GM18867 (cell line): ENCODE results near the gene CEP97.
"Not testable (repeated sequence)": the region's sequence is repeated elsewhere in the genome, so short reads cannot be mapped to it uniquely, and the experiment has no call there.

Source experiments
- ATAC-seq: cut with Tn5 transposase; IDR thresholded peaks from one replicate; pipeline ENCODE4 v1.9.1; 2021; ENCODE audit warnings: mild to moderate bottlenecking, moderate library complexity; ENCODE audit not compliant: unreplicated experiment

CEP97 gene

GRCh38 chr3:101701696-101702634 lies 22.4 kb upstream of the CEP97 start:
- ATAC-seq = no peak

GRCh38 chr3:101702726-101703125 lies 21.7 kb upstream of the CEP97 start:
- no peak for ATAC-seq

GRCh38 chr3:101703169-101703568 lies 21.2 kb upstream of the CEP97 start:
- ATAC-seq = no peak

GRCh38 chr3:101704639-101705038 lies 19.8 kb upstream of the CEP97 start:
- ATAC-seq = not testable (repeated sequence)

DNA sequence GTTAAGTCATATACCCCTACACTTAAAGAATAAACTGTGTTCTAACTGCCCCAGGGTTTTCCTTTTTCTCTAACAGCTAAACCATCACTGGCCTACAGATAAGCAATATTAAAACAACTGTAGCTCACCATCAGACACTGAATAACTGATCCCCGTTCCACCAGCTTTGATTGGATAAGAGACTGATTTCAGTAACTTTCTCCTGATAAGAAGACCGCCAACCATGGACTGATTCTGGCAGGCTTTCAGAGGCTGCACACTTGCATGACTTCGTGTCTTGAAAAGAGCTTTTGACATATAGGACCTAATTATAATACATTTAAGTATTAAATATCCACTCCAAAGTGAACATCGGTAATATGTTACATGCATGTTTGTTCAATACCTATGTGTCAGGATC lies 15.3 kb upstream of the CEP97 start:
- ATAC-seq = no peak

GRCh38 chr3:101718455-101718854 lies 6.0 kb upstream of the CEP97 start:
- no peak for ATAC-seq

- ATAC-seq = no peak
Observed at GRCh38 chr3:101719604-101720185, 4.7 kb upstream of the CEP97 start.

DNA sequence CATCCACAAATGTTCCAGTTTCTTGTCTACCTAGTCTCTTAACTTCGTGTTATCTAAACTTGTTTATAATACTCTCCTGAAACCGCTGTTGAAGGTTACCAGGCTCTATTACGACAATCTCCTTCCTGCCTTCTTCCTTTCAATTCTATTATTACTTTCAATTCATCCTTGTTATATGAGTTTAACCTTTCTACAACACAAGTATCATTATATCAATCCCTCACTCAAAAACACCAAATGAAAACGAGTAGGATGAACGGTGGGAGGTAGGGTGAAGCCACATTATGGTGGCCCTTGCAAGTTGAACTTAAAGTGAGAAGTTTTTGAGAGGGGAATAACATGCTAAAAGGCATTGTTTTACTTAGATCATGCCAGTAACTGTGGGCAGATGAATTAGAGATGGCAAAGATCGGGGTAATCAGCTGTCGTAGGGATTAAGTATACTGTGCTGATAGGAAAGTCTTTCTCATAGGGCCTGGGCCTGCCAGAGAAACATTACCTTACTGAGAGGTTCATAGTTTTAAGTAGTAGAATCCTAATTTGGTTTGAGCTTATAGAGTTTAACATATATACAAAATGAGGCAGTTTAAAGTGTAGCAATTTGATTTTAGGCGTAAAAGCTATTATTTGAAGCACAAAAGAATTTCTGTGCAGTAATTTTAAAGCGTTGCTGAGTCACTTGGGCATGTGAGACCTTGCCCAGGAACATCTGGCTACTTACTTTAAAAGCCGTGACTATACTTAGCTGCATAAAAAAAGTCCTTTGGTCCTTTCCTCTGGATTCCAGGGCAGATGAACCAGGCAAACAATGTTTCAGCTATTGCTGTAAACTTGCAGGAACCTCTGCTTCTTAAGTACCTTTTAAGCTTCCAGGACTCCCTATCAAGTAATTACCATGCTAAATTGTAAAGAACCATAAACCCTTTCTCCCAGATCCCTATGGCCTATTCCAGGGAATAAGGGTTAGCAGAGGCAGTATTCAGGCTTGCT lies 3.3 kb upstream of the CEP97 start:
- ATAC-seq = no peak

GRCh38 chr3:101722394-101723173 lies 1.8 kb upstream of the CEP97 start:
- peak; percentile 63 for ATAC-seq

DNA sequence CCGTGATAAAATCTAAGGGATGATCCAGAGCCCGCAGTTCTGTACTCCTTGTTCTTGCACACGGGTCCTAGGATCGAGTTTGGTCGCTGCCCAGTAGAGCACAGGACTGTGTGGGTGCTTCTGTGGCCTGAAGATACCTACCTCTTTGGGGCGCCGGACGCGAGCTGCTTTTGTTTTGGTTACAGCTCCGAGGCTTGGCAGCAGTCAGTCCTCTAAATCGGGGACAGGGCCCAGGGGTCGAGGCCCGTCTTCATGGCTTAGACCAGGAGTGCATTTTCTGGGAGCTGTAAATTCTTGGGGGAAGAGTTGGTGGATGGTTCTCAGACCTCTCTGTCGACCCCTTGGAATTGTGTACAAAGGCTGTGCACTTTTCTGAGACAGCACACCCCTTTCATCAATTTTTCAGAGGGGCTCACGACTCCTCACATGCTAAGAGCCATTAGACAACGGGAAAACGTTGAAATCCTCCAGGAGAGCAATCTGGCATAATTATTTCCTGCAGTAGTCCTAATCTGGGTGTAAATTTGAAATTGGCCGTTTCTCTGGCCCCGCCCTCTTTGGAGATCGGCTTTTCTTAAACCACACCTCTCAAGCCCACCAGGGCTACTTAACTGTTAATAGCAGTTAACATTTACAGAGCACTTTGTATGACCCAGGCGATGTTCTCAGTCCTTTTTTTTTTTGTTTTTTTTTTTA lies 928 bp downstream of the CEP97 start:
- ATAC-seq = peak; percentile 21

GRCh38 chr3:101725890-101726275 lies 1.5 kb downstream of the CEP97 start:
- no peak for ATAC-seq

DNA sequence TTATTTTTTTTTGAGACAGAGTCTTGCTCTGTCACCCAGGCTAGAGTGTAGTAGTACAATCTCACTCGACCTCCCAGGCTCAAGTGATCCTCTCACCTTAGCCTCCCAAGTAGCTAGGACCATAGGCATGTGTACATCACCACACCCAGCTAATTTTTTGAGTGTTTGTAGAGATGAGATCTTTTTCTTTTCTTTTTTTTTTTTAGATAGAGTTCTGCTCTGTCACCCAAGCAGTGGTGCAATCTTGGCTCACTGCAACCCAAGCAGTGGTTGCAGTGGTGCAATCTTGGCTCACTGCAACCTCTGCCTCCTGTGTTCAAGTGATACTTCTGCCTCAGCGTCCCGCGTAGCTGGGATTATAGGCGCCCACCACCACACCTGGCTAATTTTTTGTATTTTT lies 5.2 kb downstream of the CEP97 start:
- no peak for ATAC-seq

DNA sequence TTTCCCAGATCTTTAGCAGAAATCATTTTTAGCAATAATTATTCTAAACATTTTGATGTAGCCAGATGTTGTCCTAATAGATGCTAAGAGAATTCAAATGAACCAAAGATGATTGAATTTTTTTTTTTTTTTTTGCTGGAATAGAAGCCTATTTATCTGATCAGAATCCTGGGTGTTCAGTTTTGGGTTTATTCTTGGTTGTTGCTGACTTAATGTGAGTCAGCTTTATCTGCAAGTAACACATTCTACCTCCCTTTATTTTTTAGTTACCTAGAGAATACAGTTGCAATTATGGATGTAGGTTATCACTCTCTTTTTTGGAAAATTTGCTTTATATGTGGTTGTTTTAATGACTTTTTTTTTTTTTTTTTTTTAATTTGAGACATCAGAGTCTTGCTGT lies 6.4 kb downstream of the CEP97 start:
- no peak for ATAC-seq

- ATAC-seq = no peak
Observed at GRCh38 chr3:101732240-101732641, 7.8 kb downstream of the CEP97 start.

DNA sequence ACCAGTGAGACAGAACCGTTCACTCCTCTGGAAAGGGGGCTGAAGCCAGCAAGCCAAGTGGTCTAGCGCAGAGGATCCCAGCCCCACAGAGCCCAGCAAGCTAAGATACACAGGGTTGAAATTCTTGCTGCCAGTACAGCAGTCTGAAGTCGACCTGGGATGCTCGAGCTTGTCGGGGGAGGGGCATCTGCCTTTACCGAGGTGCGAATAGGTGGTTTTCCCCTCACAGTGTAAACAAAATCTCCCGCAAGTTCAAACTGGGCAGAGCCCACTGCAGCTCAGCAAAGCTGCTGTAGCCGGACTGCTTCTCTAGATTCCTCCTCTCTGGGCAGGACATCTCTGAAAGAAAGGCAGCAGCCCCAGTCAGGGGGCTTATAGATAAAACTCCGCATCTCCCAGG lies 11.4 kb downstream of the CEP97 start:
- no peak for ATAC-seq

DNA sequence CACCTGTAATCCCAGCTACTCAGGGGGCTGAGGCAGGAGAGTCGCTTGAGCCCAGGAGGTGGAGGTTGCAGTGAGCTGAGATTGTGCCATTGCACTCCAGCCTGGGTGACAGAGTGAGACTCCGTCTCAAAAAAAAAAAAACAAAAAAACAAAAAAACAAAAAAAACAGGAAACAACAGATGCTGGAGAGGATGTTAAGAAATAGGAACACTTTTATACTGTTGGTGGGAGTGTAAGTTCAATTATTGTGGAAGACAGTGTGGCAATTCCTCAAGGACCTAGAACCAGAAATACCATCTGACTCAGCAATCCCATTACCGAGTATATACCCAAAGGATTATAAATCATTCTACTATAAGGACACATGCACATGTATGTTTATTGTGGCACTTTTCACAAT lies 17.5 kb downstream of the CEP97 start:
- not testable (repeated sequence) for ATAC-seq

GRCh38 chr3:101744811-101745210 lies 20.4 kb downstream of the CEP97 start:
- ATAC-seq = no peak

DNA sequence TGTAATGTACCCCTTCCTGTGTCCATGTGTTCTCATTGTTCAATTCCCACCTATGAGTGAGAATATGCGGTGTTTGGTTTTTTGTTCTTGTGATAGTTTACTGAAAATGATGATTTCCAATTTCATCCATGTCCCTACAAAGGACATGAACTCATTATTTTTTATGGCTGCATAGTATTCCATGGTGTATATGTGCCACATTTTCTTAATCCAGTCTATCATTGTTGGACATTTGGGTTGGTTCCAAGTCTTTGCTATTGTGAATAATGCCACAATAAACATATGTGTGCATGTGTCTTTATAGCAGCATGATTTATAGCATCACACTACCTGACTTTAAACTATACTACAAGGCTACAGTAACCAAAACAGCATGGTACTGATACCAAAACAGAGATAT lies 21.5 kb downstream of the CEP97 start:
- ATAC-seq = not testable (repeated sequence)

DNA sequence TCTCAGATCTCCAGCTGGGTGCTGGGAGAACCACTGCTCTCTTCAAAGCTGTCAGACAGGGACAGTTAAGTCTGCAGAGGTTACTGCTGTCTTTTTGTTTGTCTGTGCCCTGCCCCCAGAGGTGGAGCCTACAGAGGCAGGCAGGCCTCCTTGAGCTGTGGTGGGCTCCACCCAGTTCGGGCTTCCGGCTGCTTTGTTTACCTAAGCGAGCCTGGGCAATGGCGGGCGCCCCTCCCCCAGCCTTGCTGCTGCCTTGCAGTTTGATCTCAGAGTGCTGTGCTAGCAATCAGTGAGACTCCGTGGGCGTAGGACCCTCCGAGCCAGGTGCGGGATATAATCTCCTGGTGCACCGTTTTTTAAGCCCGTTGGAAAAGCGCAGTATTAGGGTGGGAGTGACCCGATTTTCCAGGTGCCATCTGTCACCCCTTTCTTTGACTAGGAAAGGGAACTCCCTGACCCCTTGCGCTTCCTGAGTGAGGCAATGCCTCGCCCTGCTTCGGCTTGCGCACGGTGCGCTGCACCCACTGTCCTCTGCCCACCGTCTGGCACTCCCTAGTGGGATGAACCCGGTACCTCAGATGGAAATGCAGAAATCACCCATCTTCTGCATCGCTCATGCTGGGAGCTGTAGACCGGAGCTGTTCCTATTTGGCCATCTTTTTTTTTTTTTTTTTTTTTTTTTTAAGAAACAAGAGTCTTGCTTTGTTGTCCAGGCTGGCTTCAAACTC lies 29.1 kb downstream of the CEP97 start:
- ATAC-seq = not testable (repeated sequence)
